Measurements from ENCODE around the gene CACNA1D. TPM values are rescaled to one million over a fixed set of nuclear protein-coding genes. Genes with fewer than 3 reads are reported as not detected.

Gene CACNA1D
- total and polyA plus RNA-seq, 2 experiments from 2014 or later = 5.2 to 27.8 TPM

DNA sequence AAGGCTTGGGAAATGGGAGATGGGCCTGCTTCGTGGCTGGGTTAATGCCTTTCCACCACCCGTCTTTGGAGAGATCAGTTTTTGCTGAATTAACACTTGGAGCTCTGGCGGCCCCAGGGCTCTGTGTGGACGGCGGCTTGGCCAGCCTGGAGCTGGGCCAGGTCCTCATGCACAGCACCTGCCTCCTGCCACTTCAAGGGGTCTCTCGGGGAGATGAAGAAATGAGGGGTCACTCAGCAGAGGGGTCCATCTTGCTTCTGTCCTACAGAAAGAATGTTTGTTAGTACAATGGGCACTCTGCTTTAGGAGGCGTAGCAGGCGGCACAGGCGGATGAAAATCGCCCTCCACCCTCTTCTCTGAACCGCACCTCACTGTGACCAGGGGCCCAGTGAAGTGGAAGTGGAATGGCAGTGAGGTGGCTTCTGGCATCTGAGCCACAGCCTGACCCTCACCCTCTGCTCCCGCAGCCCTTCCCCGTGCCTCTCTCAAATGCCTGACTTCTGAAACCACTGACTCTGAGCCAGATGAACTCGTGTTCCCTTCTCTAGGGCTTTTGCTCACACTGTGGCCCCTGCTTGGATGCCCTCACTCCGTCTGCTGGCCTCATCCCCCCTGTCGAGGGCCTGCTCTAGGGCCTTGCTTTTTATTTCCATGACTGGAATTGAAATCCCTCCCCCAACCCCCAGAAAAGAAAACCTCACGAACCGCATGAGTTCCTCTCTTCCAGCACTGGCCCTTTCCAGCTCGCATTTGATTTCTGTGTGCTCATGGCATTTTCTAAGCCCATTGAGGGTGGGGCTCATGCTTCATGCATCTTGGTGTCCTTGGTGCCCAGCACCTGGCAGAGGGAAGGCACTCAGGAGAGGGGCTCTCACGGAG is 309.6 kb downstream of the CACNA1D start:
- Histone ChIP-seq H3K4me1 (ENCODE audit: insufficient read depth) (peaks cover 25% of the 10 kb centered on the region), H4K20me1 (ENCODE audit: insufficient read depth, poor library complexity, severe bottlenecking) (no peaks in the 10 kb centered on the region), H2AFZ (no peak overlapping the region), H3K9me3 (ENCODE audit: low read depth) (no peaks in the 10 kb centered on the region), H3K4me2 (no peak overlapping the region), H3K4me3 (no peak overlapping the region), H3K36me3 (replicated peaks; ENCODE audit: insufficient read depth, low read depth) (no peaks in the 10 kb centered on the region), H3K79me2 (no peaks in the 10 kb centered on the region), H3K9me2 (replicated peaks; ENCODE audit: insufficient read depth) (no peaks in the 10 kb centered on the region), H3K27me3 (no peaks in the 10 kb centered on the region), H3K27ac (peak overlapping the region; percentile 20)
- DNase-seq (ENCODE audit: low spot score) = no peak
- 87% methylated on average over 20 of the region's 20 CpGs for WGBS (ENCODE audit: low lambda C conversion rate, missing lambda C conversion rate)
- TF ChIP-seq EZH2phosphoT487 (IDR thresholded peaks at IDR 0.05; ENCODE audit: low read depth, severe bottlenecking, unreplicated experiment) (no peak), EZH2 (IDR thresholded peaks at IDR 0.05; ENCODE audit: borderline replicate concordance) (no peak)
- TF ChIP-seq, protein P1, sequence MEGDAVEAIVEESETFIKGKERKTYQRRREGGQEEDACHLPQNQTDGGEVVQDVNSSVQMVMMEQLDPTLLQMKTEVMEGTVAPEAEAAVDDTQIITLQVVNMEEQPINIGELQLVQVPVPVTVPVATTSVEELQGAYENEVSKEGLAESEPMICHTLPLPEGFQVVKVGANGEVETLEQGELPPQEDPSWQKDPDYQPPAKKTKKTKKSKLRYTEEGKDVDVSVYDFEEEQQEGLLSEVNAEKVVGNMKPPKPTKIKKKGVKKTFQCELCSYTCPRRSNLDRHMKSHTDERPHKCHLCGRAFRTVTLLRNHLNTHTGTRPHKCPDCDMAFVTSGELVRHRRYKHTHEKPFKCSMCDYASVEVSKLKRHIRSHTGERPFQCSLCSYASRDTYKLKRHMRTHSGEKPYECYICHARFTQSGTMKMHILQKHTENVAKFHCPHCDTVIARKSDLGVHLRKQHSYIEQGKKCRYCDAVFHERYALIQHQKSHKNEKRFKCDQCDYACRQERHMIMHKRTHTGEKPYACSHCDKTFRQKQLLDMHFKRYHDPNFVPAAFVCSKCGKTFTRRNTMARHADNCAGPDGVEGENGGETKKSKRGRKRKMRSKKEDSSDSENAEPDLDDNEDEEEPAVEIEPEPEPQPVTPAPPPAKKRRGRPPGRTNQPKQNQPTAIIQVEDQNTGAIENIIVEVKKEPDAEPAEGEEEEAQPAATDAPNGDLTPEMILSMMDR (IDR thresholded peaks at IDR 0.05; ENCODE audit: poor library complexity) = no peak

- H3K4me1 ChIP-seq (ENCODE audit: insufficient read depth) = peaks cover 25% of the 10 kb centered on the region
- H3K27ac ChIP-seq = peak overlapping the region; percentile 20
- H3K4me2 ChIP-seq = no peak overlapping the region
- no peak overlapping the region for H2AFZ ChIP-seq
- H3K9me3 ChIP-seq (ENCODE audit: low read depth) = no peaks in the 10 kb centered on the region
- H3K27me3 ChIP-seq = no peaks in the 10 kb centered on the region
- 54% methylated on average over 14 of the region's 14 CpGs for WGBS (ENCODE audit: low lambda C conversion rate, missing lambda C conversion rate)
- no peak overlapping the region for H3K4me3 ChIP-seq
- H4K20me1 ChIP-seq (ENCODE audit: insufficient read depth, poor library complexity, severe bottlenecking) = no peaks in the 10 kb centered on the region
- no peak for TF ChIP-seq EZH2 (IDR thresholded peaks at IDR 0.05; ENCODE audit: borderline replicate concordance)
- TF ChIP-seq, protein P1 (IDR thresholded peaks at IDR 0.05; ENCODE audit: poor library complexity) = no peak
- no peak for TF ChIP-seq EZH2phosphoT487 (IDR thresholded peaks at IDR 0.05; ENCODE audit: low read depth, severe bottlenecking, unreplicated experiment)
- H3K9me2 ChIP-seq (replicated peaks; ENCODE audit: insufficient read depth) = no peaks in the 10 kb centered on the region
- no peaks in the 10 kb centered on the region for H3K36me3 ChIP-seq (replicated peaks; ENCODE audit: insufficient read depth, low read depth)
- no peaks in the 10 kb centered on the region for H3K79me2 ChIP-seq
- peak; percentile 63 for DNase-seq (ENCODE audit: low spot score)
Measured at GRCh38 chr3:53804697-53805462, 310.5 kb downstream of the CACNA1D start.

- TF ChIP-seq EZH2phosphoT487 (IDR thresholded peaks at IDR 0.05; ENCODE audit: low read depth, severe bottlenecking, unreplicated experiment) (no peak), EZH2 (IDR thresholded peaks at IDR 0.05; ENCODE audit: borderline replicate concordance) (no peak)
- TF ChIP-seq, protein P1 (IDR thresholded peaks at IDR 0.05; ENCODE audit: poor library complexity) = no peak
- no peaks in the 10 kb centered on the region for H3K27me3 ChIP-seq
- H3K4me2 ChIP-seq = no peak overlapping the region
- WGBS (ENCODE audit: low lambda C conversion rate, missing lambda C conversion rate) = 100% methylated on average over 1 of the region's 4 CpGs
- H3K4me3 ChIP-seq = no peak overlapping the region
- no peaks in the 10 kb centered on the region for H3K9me3 ChIP-seq (ENCODE audit: low read depth)
- no peaks in the 10 kb centered on the region for H3K36me3 ChIP-seq (replicated peaks; ENCODE audit: insufficient read depth, low read depth)
- H3K4me1 ChIP-seq (ENCODE audit: insufficient read depth) = peaks cover 25% of the 10 kb centered on the region
- DNase-seq (ENCODE audit: low spot score) = no peak
- no peaks in the 10 kb centered on the region for H3K9me2 ChIP-seq (replicated peaks; ENCODE audit: insufficient read depth)
- H4K20me1 ChIP-seq (ENCODE audit: insufficient read depth, poor library complexity, severe bottlenecking) = no peaks in the 10 kb centered on the region
- no peak overlapping the region for H2AFZ ChIP-seq
- H3K79me2 ChIP-seq = no peaks in the 10 kb centered on the region
- no peak overlapping the region for H3K27ac ChIP-seq
Measured at GRCh38 chr3:53805463-53806159, 311.2 kb downstream of the CACNA1D start.
